NB4 (cell line): Measurements from ENCODE around the gene WSCD1.

Source experiments
- CTCF ChIP-seq: IDR thresholded peaks from one replicate; pipeline ENCODE4 v1.5.1; 2012; ENCODE audit warnings: low read depth, low read length
- MAX ChIP-seq: IDR thresholded peaks from 2 replicates; pipeline ENCODE4 v1.6.1; 2011; ENCODE audit warnings: low read depth, low read length
- MYC ChIP-seq: IDR thresholded peaks from 2 replicates; pipeline ENCODE4 v1.6.1; 2011; ENCODE audit warnings: low read depth, low read length
- POLR2A ChIP-seq: IDR thresholded peaks from 2 replicates; pipeline ENCODE4 v1.6.1; 2011; ENCODE audit warnings: mild to moderate bottlenecking; ENCODE audit not compliant: insufficient read length; ENCODE audit errors: extremely low read depth

GRCh38 chr17:6164996-6165395, 94.8 kb downstream of the WSCD1 start:
- TF ChIP-seq CTCF (no peak), MAX (no peak), POLR2A (no peak), MYC (no peak)
